ENCODE measurements around the gene ITGA11.
A peak's percentile ranks its signal among the peaks of the same experiment; 100 is the strongest.

Gene ITGA11

GRCh38 chr15:68277131-68277602 is 154.8 kb downstream of the ITGA11 start:
- peak overlapping the region; percentile 100 for H3K27ac ChIP-seq
- CTCF ChIA-PET, result interaction anchor here (1.2 kb wide), 1 partner anchor 24 kb away, joined by 7 read pairs; no protein-coding TSS in a partner anchor
- POLR2A ChIA-PET (ENCODE audit: low non-redundant PET), result interaction anchor here (0.7 to 1.7 kb wide), 3 partner anchors 20 to 24 kb away, joined by 3 to 12 read pairs (median 5); no protein-coding TSS in a partner anchor
- no peak for TF ChIP-seq CTCF (conservative IDR thresholded peaks at IDR 0.05; ENCODE audit: low read depth)
- DNase-seq (ENCODE audit: low spot score), result peak; percentile 20

- no peak for TF ChIP-seq CTCF (conservative IDR thresholded peaks at IDR 0.05; ENCODE audit: low read depth)
- no peak for DNase-seq (ENCODE audit: low spot score)
- ChIA-PET POLR2A (ENCODE audit: low non-redundant PET) (interaction anchor here (1.7 kb wide), 1 partner anchor 24 kb away, joined by 5 read pairs; no protein-coding TSS in a partner anchor), CTCF (no interaction called here)
- H3K27ac ChIP-seq, result peak overlapping the region; percentile 100
Measured at GRCh38 chr15:68276668-68277067, 155.3 kb downstream of the ITGA11 start.

DNA sequence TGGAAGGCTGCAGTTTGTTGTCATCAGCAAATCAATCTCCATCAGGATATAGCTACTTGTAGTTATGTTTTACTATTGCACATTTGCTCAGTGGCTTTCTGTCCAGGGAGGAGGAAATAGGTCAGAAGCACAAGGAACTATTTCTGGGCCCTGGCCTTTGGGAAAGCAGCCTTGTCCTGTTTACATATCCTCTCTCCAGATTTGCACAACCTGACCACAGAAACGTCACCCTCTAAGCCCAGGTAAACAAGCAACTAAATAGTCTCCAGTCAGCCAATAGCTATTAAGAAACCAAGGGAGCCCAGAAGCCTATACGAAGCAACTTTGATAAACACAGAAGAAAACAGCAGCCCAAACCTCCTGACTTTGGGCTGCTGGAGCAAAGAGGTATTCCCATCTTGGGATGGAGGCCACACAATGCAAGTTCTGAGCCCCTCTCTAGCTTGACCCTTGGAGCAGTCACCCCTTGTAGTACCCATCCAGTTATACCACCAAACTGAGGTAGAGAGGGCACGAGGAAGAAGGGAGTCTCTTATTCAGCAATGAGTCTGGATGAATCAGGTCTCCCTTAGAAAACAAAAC is 156.7 kb downstream of the ITGA11 start:
- no peak overlapping the region for H3K27ac ChIP-seq
- POLR2A ChIA-PET (ENCODE audit: low non-redundant PET), result no interaction called here
- CTCF ChIA-PET, result interaction anchor here (1.4 kb wide), 1 partner anchor 22 kb away, joined by 5 read pairs; no protein-coding TSS in a partner anchor
- TF ChIP-seq CTCF (conservative IDR thresholded peaks at IDR 0.05; ENCODE audit: low read depth), result no peak
- no peak for DNase-seq (ENCODE audit: low spot score)

GRCh38 chr15:68274201-68274848 is 157.6 kb downstream of the ITGA11 start:
- no peak for TF ChIP-seq CTCF (conservative IDR thresholded peaks at IDR 0.05; ENCODE audit: low read depth)
- no peak for DNase-seq (ENCODE audit: low spot score)
- POLR2A ChIA-PET (ENCODE audit: low non-redundant PET), result interaction anchor here (1.7 kb wide), 1 partner anchor 17 kb away, joined by 4 read pairs; no protein-coding TSS in a partner anchor
- CTCF ChIA-PET, result interaction anchor here (0.6 to 1.4 kb wide), 3 partner anchors 21 to 305 kb away, joined by 3 to 6 read pairs (median 5); no protein-coding TSS in a partner anchor
- no peak overlapping the region; the same call in 1 of the 2 replicates for H3K27ac ChIP-seq

DNA sequence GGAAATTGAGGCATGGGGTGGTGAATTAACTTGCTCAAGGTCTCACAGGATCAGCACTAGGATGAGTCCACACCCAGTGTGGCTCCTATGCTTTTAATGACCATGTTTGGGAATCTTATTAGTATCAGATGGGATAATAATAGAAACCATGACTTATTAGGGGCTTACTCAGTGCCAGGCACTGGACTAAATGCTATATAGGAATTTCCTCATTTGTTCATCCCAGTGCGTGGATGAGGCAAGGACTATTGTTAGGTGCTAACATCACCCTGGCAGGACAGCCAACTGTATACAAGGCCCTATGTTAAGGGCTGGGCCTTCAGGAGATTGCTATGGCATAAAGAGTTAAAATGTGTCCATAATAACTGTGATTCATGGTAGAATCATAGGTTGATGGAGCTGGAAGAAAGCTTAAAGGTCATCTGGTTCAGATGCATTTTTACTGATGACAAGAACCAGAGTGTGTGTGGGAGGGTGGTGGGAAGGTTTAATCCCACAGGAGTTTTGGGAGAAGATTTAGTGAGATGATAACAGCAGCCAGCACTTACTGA is 159.2 kb downstream of the ITGA11 start:
- ChIA-PET POLR2A (ENCODE audit: low non-redundant PET) (interaction anchor here (1.1 to 1.7 kb wide), 2 partner anchors 16 to 22 kb away, joined by 3 to 4 read pairs; no protein-coding TSS in a partner anchor), CTCF (no interaction called here)
- DNase-seq (ENCODE audit: low spot score), result peak; percentile 79
- peak overlapping the region; percentile 95 for H3K27ac ChIP-seq
- TF ChIP-seq CTCF (conservative IDR thresholded peaks at IDR 0.05; ENCODE audit: low read depth), result no peak

- POLR2A ChIA-PET (ENCODE audit: low non-redundant PET), result interaction anchor here (0.5 to 1.1 kb wide), 2 partner anchors 16 to 22 kb away, joined by 3 to 5 read pairs; no protein-coding TSS in a partner anchor
- no peak for TF ChIP-seq CTCF (conservative IDR thresholded peaks at IDR 0.05; ENCODE audit: low read depth)
- CTCF ChIA-PET, result interaction anchor here (0.7 kb wide), 2 partner anchors 12 to 1457 kb away, joined by 4 read pairs; no protein-coding TSS in a partner anchor
- H3K27ac ChIP-seq, result peak overlapping the region; percentile 95
- peak; percentile 96 for DNase-seq (ENCODE audit: low spot score)
Measured at GRCh38 chr15:68271854-68272471, 160.0 kb downstream of the ITGA11 start.

All from RWPE1 (cell line).